A673 (cell line): ENCODE data around the gene BCAT1. TPM values are rescaled to one million over a fixed set of nuclear protein-coding genes. Genes with fewer than 3 reads are reported as not detected.

Experiments
- BruUV-seq: library from RNA; stranded (reverse); fragments of 400-500 nt; replicated peaks from 2 replicates; lab custom pipeline; 2021; lab: Mats Ljungman, UMichigan
- CTCF ChIA-PET: fragments of 300-600 bp; sonication (Branson Sonifier 250); formaldehyde crosslinking; loops from one replicate; lab custom pipeline; 2022; ENCODE audit warnings: antibody characterized with exemption; lab: Charles Lee
- POLR2A ChIA-PET: fragments of 300-600 bp; sonication (Branson Sonifier 250); formaldehyde crosslinking; loops from one replicate; lab custom pipeline; 2022; ENCODE audit warnings: antibody characterized with exemption; ENCODE audit not compliant: low non-redundant PET; lab: Charles Lee
- DNase-seq: peaks from one replicate; pipeline ENCODE4 v3.0.0-alpha.2; 2015; ENCODE audit warnings: low spot score
- H3K27ac ChIP-seq: fragments of 200-600 bp; sonication (generic); 2 replicates; pipeline ENCODE4 v1.5.1; 2016; ENCODE audit warnings: mixed run types, low read depth, mild to moderate bottlenecking, mixed read lengths, antibody characterized with exemption, low read length; ENCODE audit not compliant: poor library complexity, severe bottlenecking
- H3K27me3 ChIP-seq: fragments of 200-600 bp; sonication (generic); replicated peaks from 2 replicates; pipeline ENCODE4 v1.6.1; 2017; ENCODE audit warnings: mixed run types, low read depth, mild to moderate bottlenecking, mixed read lengths, antibody characterized with exemption, low read length; ENCODE audit not compliant: insufficient read depth, poor library complexity
- H3K36me3 ChIP-seq: fragments of 200-600 bp; sonication (generic); 2 replicates; pipeline ENCODE4 v1.6.1; 2016; ENCODE audit warnings: mixed run types, mild to moderate bottlenecking, mixed read lengths, antibody characterized with exemption, low read length; ENCODE audit not compliant: insufficient read depth, poor library complexity, severe bottlenecking
- H3K4me1 ChIP-seq: fragments of 200-600 bp; sonication (generic); 2 replicates; pipeline ENCODE4 v1.6.1; 2017; ENCODE audit warnings: mixed run types, mild to moderate bottlenecking, mixed read lengths, antibody characterized with exemption, low read length; ENCODE audit not compliant: insufficient read depth, poor library complexity, severe bottlenecking
- H3K4me3 ChIP-seq: fragments of 200-600 bp; sonication (generic); 2 replicates; pipeline ENCODE4 v1.5.1; 2016; ENCODE audit warnings: low read depth, mixed run types, mild to moderate bottlenecking, mixed read lengths, low read length; ENCODE audit not compliant: poor library complexity, severe bottlenecking
- H3K9me3 ChIP-seq: fragments of 200-600 bp; sonication (generic); 2 replicates; pipeline ENCODE4 v1.6.1; 2016; ENCODE audit warnings: mixed run types, low read depth, mild to moderate bottlenecking, mixed read lengths, antibody characterized with exemption, low read length; ENCODE audit not compliant: poor library complexity, severe bottlenecking
- CTCF ChIP-seq: fragments of 300-800, 200-600 bp; sonication (generic); conservative IDR thresholded peaks from 2 replicates; pipeline ENCODE4 v1.5.1; 2017; ENCODE audit warnings: low read depth, mild to moderate bottlenecking, antibody characterized with exemption, low read length, moderate library complexity, mixed read lengths
- EZH2 ChIP-seq: fragments of 200-600 bp; sonication (generic); IDR thresholded peaks from 2 replicates; pipeline ENCODE4 v1.6.1; 2017; ENCODE audit warnings: borderline replicate concordance, low read depth, mild to moderate bottlenecking, mixed read lengths, antibody characterized with exemption, low read length; ENCODE audit not compliant: poor library complexity, severe bottlenecking
- intact Hi-C: fragments of 100-400 bp; cut with micrococcal nuclease; formaldehyde crosslinking; loops from one replicate; pipeline ENCODE4 v1.10.0; 2022; ENCODE audit not compliant: unreplicated experiment
- total RNA-seq: library from RNA; stranded (reverse); gene quantifications from 2 replicates; pipeline ENCODE4 v1.2.3, GENCODE V29; 2021

The BCAT1 gene
- total RNA-seq, 1 experiment from 2014 or later = 195 TPM

GRCh38 chr12:24803430-24804245, 145.3 kb downstream of the BCAT1 start:
- Histone ChIP-seq H3K36me3 (no peaks in the 10 kb centered on the region), H3K27ac (peak overlapping the region; percentile 84), H3K9me3 (peaks cover 20% of the 10 kb centered on the region), H3K4me3 (no peak overlapping the region), H3K27me3 (no peaks in the 10 kb centered on the region), H3K4me1 (peaks cover 21% of the 10 kb centered on the region)
- CTCF ChIA-PET = no interaction called here
- peak; percentile 94 for DNase-seq
- no TSS peak for BruUV-seq
- POLR2A ChIA-PET = interaction anchor here (0.6 to 0.7 kb wide), 2 partner anchors 305 to 497 kb away, joined by 3 read pairs; no protein-coding TSS in a partner anchor
- TF ChIP-seq EZH2 (no peak), CTCF (no peak)
- intact Hi-C loops = loop anchor here (5.0 kb wide), 1 partner anchor 496 kb away; no protein-coding TSS in a partner anchor

- H3K27ac ChIP-seq = peak overlapping the region; percentile 20
- BruUV-seq = no TSS peak
- H3K9me3 ChIP-seq = peaks cover 9% of the 10 kb centered on the region
- TF ChIP-seq CTCF (no peak), EZH2 (no peak)
- no peaks in the 10 kb centered on the region for H3K27me3 ChIP-seq
- ChIA-PET CTCF (no interaction called here), POLR2A (no interaction called here)
- no peaks in the 10 kb centered on the region for H3K36me3 ChIP-seq
- intact Hi-C loops = no loop called here
- peak; percentile 86 for DNase-seq
- H3K4me1 ChIP-seq = peaks cover 35% of the 10 kb centered on the region
- H3K4me3 ChIP-seq = no peak overlapping the region
Measured at GRCh38 chr12:24798335-24798734, 150.6 kb downstream of the BCAT1 start.

GRCh38 chr12:24797901-24798300, 151.0 kb downstream of the BCAT1 start:
- Histone ChIP-seq H3K27ac (peak overlapping the region; percentile 20), H3K4me1 (peaks cover 31% of the 10 kb centered on the region), H3K36me3 (no peaks in the 10 kb centered on the region), H3K9me3 (peaks cover 6% of the 10 kb centered on the region), H3K27me3 (no peaks in the 10 kb centered on the region), H3K4me3 (no peak overlapping the region)
- ChIA-PET POLR2A (no interaction called here), CTCF (no interaction called here)
- TF ChIP-seq CTCF = no peak
- TF ChIP-seq EZH2 = no peak
- peak; percentile 25 for DNase-seq
- no TSS peak for BruUV-seq
- intact Hi-C loops = no loop called here
